ENCODE measurements around the gene C9orf85.
A peak's percentile ranks its signal among the peaks of the same experiment; 100 is the strongest.
"Not testable (repeated sequence)": the region's sequence is repeated elsewhere in the genome, so short reads cannot be mapped to it uniquely, and the experiment has no call there.

Gene C9orf85

GRCh38 chr9:71911061-71911907, at the start of gene C9orf85, which contains the start of gene ABHD17B:
Gene C9orf85 (plus strand): TSS chr9:71911639. CDS start chr9:71911735, 96 bp downstream.
Gene ABHD17B (minus strand): TSS chr9:71911193. CDS start chr9:71875080, 36,113 bp downstream.
- DNase-seq: peak; percentile 96

DNA sequence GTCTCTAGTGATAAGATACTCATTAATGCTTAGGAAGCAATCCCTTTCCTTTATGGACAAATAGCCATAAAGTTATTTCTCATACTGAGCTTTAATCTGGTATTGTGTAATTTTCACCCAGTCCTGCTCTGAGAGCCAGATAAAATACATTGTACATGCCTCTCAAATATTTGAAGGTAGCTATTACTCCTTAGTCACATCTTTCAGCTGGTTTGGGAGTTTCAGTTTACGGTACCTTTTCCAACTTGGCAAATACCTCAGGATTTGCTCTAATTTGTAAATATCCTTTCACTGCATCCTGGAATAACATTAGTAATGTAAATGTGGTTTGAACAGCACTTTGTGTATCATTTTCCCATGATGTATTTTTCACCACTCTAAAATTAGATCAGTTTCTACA, 47.8 kb upstream of the C9orf85 start:
- DNase-seq: no peak

DNA sequence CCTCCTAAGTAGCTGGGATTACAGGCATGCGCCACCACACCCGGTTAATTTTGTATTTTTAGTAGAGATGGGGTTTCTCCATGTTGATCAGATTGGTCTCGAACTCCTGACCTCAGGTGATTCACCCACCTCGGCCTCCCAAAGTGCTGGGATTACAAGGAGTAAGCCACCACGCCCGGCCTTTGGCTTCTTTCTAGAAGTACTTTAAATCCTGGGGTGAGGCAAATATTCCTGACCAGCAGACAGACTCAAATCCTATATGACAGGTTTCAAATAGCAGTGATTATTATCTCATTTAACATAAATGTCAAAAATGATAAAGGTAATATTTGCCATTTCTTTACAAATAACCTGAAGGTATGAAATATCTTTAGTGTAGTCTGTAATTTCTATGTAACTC, 36.1 kb upstream of the C9orf85 start:
- DNase-seq: no peak

GRCh38 chr9:71876106-71876505, 35.3 kb upstream of the C9orf85 start:
- no peak for DNase-seq

DNA sequence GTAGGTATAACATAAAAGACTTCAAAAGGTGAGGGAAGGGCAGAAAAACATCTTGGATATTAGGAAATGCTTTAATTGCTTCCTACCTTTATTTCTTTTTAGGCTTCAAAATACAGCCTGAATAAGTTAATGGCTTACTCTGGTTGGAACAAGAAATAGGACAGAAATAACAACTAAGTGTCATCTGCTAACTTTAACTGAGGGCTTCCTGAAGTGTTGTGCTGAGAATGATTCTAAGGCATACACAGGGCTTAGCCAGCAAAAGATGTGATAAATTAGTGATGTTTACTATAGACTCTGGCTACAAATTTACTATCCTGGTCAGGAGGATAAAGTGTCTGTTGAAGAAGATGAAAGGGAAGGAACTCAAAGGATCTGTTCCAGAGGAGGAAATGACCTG, 34.6 kb upstream of the C9orf85 start:
- DNase-seq: no peak

DNA sequence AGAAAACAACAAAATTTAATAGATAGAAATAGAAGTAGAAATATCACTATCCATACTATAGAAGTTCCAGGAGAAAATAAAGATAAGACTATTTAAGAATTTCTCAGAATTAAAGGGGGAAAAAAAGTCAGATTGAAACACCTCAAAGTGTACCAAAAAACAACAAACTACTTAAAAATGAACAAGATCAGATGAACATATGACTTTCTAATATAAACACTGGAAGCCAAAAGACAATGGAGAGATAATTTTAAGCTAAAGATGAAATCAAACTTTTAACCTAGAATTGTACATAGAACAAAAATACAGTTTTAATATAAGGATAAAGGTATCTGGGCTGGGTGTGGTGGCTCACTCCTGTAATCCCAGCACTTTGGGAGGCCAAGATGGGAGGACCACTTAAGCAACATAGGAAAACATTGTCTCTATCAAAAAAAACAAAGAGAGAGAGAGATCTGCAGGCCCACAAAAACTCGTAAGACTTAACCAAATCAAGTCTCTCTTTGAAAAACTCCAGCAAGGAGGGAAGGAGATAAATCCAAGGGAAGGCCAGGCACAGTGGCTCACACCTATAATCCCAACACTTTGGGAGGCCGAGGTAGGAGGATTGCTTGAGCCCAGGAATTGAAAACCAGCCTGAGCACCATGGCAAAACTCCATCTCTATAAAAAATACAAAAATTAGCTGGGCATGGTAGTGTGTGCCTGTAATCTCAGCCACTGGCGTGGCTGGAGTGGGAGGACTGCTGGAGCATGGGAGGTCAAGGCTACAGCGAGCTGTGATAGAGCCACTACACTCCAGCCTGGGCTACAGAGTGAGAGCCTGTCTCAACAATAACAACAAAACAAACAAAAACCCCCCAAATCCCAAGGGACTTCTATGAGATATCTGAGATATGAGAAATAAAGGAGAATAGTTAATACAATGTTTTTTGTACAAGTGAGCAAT, 32.8 kb upstream of the C9orf85 start:
- DNase-seq: no peak

GRCh38 chr9:71879644-71880174, 31.7 kb upstream of the C9orf85 start:
- no peak for DNase-seq

- no peak for DNase-seq
Measured at GRCh38 chr9:71884005-71884404, 27.4 kb upstream of the C9orf85 start.

DNA sequence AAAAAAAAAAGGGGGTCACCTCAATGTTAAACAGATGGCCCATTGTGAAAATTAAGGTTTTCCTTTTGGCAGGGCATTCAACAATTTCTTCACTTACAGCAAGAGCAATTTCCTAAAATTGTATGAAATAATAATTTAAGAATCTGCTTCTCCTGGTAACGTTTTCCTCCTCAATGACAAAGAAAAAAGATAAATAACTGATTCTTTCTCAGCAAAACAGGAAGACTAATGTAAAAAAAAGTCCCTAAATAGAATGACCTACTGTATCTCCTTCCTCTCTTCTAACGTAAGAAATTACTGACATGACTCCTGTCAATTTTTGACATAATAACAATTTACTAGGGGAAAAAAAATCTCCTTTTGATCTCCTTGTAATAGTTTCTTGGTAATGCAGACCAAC, 26.0 kb upstream of the C9orf85 start:
- no peak for DNase-seq

DNA sequence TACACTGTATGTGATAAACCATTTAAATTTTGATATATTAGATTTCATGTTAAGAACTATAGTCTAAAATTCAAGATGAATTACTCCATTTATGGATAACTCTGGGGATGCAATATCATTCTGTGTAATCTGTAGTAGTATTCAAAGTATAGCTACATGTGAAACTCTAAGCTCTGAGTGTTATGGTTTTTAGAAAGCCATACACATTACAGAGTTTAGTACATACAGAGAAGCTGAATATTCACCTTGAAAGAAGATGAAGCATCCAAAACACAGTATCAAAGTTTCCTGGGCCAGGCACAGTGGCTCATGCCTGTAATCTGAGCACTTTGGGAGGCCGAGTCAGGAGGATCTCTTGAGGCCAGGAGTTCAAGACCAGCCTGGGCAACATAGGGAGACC, 25.4 kb upstream of the C9orf85 start:
- peak; percentile 42 for DNase-seq

DNA sequence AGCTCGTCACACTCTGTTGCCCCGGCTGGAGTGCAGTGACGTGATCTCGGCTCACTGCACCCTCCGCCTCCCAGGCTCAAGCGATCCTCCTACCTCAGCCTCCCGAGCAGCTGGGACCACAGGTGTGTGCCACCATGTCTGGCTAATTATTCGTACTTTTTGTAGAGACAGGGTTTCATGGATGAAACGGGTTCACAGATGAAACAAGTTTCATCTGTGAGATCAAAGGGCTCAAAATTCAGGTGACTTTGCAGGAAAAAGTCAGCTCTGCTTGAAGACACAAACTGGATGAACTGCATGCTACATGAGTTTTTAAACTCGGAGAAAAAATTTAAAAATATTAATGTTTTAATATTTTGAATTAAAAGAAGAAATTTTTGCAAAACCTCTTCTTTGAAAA, 24.9 kb upstream of the C9orf85 start:
- DNase-seq: no peak

DNA sequence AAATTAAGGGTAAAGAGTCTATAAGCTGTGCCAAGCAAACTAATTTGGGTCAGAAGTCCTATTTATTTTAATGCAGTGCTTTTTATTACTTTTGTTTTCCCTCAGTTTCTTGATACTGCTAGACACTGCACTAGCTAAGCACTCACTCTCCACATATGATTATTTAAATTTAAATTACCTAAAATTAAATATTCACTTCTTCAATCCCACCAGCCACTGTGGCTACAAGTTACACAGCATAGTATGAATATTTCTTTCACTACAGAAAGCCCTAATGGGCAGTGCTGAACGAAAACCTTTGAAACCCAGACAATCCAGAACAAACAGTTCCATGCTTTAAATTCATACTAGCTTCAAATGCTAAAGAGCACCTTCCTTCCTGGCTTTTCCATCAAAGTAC, 24.1 kb upstream of the C9orf85 start:
- no peak for DNase-seq

DNA sequence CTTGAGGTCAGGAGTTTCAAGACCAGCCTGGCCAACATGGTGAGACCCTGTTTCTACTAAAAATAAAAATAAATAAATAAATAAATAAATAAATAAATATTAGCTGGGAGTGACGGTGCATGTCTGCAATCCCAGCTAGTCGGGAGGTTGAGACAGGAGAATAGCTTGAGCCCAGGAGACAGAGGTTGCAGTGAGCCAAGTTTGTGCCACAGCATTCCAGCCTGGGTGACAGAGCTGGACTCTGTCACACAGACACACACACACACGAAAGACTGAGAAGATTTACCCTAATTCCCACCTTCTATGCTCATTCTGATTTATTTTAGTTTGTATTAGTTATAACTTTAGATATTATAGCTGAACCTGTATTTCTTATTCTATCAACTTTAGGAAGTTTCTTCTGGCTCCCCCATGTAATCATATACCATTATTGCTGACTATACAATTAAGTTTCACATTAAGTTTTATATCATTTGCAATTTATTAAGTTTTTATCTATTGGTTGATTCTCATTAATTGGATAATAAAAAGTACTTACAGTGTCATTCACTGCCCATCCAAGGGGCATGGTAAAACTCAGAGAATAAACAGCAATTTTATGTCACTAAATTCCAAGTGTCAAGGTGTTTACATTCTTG, 21.3 kb upstream of the C9orf85 start:
- DNase-seq: no peak

DNA sequence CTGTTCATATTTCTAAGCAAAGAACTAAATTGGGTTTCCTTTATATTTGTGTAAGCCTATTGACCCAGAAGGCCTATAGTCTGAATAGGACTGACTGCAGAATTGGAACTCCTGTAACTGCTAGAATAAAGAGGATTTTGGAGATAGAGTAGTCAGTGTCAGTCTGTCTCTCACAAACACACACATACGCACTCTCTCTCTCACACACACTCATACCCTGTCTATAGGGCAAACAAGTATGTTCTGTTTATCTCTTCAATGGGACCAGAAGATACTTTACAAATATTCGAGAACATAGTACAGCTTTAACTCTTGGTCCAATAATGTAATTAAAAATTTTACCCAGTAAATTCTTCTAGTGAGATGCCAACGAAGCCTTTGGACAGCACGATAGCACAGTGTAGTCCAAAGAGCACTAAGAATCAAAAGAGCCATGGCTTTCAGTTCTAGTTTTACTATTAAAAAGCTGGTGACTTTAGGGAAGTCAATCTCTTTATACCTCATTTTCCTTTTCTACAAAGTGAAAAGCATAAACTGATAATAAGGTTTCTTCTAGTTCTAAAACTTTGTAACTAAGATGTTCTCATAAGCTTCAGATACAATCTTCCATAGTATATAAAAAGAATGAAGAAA, 19.8 kb upstream of the C9orf85 start:
- DNase-seq: no peak

DNA sequence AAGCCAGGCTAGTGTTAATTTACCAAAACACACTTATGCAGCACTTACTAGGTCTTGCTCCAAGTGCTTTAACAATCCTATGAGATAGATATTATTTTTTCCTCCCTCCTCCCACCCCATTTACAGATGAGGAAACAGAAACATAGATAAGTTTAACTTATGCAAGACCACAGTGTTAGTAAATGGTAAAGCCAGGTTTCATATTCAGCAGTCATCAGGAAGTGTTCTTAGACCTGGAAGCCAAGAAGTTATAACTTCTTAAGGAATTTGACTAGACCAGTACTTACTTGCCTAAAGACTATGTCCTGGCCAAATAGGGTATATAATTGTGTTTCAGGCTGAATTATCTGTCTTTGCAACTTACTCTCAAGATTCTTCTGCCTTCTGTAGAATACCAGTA, 16.3 kb upstream of the C9orf85 start:
- no peak for DNase-seq

DNA sequence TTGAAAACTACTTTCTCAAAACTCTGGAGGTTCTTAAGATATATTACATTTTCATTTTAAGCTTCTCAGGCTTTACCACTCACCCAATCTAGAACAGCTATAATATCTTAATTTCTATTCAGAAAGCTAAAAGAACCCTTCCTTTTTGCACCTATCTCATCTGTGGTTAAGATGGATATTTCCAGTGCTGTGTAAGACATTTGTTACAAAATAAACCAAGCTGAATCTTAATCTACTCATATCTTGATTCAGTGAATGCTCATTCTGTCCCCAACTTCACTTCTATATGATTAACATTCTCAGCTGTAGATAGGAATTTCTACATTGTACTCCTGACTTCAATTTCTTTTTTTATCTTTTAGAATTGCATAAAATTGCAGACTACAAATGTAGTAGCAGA, 15.5 kb upstream of the C9orf85 start:
- no peak for DNase-seq

GRCh38 chr9:71896761-71897160, 14.7 kb upstream of the C9orf85 start:
- DNase-seq: no peak

- DNase-seq: no peak
Measured at GRCh38 chr9:71897577-71897976, 13.9 kb upstream of the C9orf85 start.

- not testable (repeated sequence) for DNase-seq
Measured at GRCh38 chr9:71898756-71899155, 12.7 kb upstream of the C9orf85 start.

GRCh38 chr9:71901695-71902597, 9.5 kb upstream of the C9orf85 start:
- DNase-seq: no peak

DNA sequence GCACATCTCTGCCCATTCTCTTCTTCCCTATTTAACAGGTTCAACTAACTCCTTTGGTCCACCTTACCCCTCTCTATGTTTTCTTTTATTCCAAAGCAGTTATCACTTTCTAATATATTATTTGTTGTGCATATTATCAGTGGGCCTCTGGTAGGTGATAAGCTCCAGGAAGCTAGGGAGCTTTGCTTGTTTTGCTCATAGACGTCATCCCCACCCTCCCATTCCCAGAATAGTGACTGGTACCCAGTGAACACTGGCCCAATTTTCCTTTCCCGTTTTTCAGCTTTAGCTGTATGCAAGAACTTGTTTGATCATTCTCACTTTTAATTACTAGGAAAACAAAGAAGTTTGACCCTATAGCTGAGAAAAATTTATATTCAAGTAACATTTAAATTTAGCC, 7.4 kb upstream of the C9orf85 start:
- no peak for DNase-seq
